Stimulated activated naive CD8-positive, alpha-beta T cell treated with anti-CD3 and anti-CD28 coated beads, Interleukin-15, Interleukin-2, amounts not matched to agents 100 U/mL and 50 U/mL, for 24 hours (primary cell): ENCODE measurements around the gene RAD51B.

ENCODE experiments used
- ATAC-seq: fragments of 150-1000 bp; cut with Tn5 transposase; one replicate; pipeline ENCODE4 v1.10.0; 2021
- DNase-seq: peaks from one replicate; pipeline ENCODE4 v3.0.0; 2021

Gene RAD51B

DNA sequence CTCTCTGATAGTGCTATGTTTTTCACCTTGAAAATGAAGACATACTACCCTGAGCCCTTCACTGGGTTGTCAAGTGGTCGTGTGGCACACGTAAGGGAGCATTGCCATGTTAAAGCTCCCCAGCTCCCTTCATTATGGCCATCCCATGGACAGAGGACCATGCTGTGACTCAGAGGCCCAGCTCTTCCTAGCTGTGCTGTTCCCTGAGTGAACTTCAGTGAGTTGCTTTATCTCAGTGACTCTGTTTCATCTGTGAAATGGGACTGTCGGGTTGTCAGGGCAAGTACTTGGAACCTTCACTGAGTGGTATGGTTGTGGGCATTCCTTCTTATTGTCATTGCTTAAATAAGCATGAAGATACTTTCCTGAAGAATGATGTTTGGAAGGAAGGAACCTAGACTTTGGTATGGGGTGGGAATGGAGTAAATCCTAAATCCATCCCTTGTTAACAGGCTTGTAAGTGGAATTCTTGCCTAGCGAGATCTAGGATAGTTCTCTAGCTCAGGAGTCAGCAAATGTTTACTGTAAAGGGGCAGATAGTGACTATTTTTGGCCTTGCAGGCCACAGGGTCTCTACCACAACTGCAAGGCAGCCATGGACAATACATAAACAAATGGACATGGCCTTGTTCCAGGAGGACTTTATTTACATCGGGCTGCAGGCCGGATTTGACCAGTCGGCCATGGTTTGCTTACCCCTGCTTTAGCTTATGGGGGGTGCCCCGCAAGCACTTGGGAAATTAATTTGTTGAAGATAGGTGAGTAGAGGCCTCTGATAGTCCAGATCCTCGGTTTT, 689.8 kb downstream of the RAD51B start:
- DNase-seq: no peak
- no peak for ATAC-seq

DNA sequence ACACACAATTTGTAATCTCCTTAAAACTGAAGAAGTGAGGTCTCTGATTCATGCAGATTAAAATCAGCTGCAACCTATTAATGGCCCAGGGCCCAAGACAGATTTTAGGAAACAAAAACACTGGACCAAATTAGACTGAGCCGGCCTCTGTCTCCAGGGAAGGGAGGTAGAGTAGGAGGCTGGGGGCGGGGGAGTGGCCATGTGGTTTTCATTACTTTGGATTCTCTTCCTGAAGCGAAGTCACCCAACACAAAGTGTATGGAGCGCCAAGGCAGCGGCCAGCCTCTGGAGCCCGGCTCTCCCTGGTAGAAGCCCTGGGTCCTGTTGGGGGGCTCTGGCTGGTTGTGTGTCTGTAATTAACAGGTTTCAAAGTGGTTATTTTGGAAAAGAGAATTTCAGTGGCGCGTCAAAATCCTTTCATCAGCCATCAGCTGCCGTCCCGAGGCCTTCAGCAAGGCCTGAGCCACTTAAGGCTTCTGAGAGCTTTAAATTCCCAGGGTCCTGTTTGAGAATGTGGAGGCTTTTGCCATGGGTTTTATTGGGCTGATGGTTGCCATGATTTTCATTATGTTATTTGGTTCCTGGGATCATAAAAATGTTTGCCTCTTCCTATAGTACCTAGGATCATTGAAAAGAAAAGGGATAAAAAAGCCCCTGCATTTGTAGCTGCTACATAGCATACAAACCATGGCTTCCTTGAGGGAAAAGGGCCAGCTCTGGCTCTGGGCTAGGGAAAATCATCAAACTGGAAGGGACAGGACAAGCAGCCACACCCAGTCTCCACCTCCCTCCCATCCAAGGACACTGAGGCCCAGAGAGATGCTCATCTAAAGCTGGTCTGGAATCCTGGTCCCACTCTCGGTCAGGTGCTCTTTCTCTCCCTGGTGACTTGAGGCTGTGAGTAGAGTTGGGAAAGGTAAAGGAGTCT, 690.9 kb downstream of the RAD51B start:
- DNase-seq: no peak
- no peak for ATAC-seq

DNA sequence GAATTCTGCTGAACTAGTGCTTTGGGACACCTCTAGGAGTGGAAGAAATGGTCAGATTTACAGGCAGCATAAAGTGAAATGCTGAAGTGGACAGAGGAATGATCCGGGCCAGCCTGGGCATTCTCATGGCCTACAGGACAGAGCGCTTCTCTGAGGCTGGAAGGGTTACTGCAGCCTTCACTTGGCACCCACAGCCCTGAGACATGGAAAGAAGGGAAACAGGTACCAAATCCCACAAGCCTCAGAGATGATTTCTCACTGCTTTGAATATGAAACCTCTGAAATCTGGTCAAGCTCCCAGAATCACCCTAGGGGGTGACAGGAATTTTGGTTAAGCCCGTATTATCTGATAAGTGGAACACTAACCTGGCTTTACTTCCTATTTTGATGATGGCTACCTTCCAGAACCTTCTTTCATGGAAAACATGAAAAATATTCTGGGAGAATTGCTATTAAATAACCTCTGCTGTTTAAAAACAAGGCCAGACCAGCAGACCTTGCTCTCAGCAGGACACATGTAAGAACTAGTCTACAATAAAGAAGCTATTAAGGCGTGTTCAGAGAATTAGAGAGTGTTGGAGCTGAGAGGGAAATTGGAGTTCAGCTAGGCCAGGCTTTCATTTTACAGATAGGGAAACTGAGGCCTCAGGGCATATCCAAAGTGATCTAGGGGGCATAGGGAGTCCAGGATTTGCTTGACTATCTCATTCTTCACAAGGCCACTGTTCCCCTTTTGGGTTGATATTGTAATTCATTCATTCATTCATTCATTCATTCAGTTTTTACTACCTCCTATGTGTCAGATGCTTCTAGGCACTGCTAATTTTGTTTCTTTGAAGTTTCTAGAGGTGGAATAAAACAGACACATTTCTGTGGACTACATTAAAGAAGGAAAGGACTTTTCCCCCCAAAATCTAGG, 691.8 kb downstream of the RAD51B start:
- DNase-seq (no peak), ATAC-seq (no peak)

- ATAC-seq (no peak), DNase-seq (no peak)
These were observed 692.5 kb downstream of the RAD51B start for GRCh38 chr14:68512088-68512487.

- DNase-seq (no peak), ATAC-seq (peak; percentile 47)
These were observed 693.6 kb downstream of the RAD51B start for GRCh38 chr14:68513137-68513536.

DNA sequence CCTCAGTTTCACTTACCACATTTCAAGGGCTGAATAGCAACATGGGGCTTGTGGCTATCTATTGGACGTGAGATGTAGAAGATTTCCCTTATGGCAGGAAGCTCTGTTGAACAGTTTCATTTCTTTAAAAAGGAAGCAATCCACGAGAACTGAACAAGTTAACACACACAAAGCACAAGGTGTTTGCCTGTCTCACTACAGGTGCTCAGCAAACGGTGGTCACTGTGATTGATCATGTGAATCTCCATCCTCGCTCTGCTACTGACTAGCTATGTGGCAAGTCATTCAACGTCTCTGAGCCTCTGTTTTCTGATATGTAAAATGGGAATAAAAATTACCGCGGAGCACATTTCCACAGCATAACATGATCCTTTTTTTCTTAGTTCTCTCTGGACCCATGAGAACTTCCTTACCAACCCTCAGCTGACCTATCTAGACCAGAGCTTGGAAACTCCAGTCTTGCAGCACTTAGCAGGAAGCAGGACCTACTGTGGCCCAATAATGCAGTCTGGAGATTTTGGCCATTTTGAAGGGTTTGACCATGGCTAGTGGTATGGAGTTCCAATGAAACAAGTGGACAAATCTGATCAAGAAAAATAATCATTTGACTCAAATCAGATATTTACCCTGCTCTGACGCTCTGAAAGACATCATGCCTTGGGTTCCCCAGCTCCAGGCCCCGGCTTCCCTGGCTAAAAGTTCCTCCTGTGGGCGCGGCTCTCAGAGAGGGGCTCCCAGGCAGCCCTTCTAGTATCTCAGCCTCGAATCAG, 694.4 kb downstream of the RAD51B start:
- no peak for ATAC-seq
- DNase-seq: no peak

DNA sequence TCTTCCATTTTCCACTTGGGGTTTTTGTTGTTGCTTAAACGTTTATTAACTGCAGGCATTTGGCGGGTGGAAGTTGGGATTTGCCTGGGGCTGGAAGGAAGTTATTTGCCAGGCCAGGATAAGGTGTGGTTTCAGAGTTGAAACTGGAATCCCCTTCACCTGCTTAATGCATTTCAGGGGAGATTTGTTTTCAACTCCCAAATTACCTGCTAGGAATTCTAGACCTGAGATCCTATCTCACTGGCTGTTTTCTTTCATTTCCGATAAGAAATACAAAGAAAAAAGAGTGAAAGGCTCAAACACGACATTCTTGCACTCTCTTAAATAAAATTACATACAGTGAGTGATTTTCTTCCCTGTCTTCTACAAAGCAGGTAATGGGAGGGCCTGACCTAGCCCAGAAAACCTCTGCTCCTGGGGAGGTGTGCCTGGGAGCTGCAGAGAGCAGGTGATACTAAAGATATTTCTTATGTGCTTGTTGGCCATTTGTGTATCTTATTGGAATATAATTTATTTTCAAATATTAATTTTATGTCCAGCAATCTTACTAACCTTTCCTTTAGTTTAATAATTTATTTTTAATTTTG, 695.1 kb downstream of the RAD51B start:
- ATAC-seq: no peak

DNA sequence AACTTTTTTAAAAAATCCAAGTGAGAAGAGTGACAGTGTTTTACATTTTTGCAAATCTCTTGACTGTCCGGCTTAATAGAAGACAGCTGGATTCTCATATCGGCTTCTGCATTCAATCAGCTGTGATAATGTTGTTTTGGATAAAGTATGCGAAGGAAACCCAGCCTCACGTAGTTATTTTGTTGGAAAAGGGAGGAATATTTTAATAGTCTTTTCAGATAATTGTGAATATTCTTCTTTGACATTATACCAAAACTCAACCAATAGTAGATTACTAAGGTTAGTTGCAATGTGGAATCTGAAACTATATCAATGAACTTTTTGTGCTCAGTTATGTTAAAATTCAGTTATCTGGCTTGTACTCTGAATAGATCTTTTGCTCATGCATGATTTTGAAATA, 696.8 kb downstream of the RAD51B start:
- no peak for DNase-seq
- no peak for ATAC-seq

More for the DNA sequence above, 695.1 kb downstream of the RAD51B start:
- DNase-seq: no peak

GRCh38 chr14:68518166-68518565, 698.6 kb downstream of the RAD51B start:
- ATAC-seq: no peak
- DNase-seq: no peak

DNA sequence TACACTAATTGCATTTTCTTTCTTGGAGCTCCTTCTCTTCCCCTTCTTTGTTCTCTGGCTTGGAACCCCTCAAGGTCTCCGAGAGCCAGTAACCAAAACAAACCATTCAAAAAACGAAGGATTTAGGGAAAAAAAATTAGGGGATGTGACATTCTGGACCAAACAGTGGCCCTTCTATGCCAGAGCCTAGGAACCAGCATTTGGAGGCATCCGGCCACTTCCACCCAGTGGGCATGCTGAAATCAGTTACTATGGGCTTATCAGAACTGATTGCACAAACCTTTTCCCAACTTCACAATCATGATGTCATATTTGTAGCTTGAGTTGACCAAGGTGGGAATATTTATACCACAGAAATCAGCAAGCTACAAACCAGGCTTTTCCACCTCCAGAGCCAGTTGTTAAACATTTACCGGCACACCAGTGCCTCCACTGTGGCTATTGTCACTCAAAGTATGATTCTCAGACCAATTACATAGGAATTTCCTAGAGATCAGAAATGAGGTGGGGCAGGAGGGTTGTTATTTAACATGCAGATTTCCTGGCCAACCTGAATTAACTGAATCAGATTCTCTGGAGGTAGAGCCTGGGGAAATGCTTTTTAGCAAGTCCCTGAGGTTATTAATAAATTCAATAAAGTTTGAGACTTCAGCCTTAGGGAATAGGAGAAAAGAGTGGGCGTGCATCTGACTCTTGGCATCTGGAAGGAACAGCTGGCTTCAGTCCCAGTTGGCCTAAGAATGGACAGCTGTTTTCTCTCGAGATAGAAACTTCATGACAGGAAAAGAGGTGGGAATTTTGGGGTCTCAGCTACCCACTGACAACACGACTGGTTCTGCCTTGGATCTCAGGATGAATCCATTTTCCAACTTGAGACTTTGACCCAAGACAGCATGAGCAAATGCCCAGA, 699.4 kb downstream of the RAD51B start:
- DNase-seq: no peak
- no peak for ATAC-seq

- DNase-seq: no peak
- ATAC-seq: no peak
These were observed 700.1 kb downstream of the RAD51B start for GRCh38 chr14:68519671-68520187.

DNA sequence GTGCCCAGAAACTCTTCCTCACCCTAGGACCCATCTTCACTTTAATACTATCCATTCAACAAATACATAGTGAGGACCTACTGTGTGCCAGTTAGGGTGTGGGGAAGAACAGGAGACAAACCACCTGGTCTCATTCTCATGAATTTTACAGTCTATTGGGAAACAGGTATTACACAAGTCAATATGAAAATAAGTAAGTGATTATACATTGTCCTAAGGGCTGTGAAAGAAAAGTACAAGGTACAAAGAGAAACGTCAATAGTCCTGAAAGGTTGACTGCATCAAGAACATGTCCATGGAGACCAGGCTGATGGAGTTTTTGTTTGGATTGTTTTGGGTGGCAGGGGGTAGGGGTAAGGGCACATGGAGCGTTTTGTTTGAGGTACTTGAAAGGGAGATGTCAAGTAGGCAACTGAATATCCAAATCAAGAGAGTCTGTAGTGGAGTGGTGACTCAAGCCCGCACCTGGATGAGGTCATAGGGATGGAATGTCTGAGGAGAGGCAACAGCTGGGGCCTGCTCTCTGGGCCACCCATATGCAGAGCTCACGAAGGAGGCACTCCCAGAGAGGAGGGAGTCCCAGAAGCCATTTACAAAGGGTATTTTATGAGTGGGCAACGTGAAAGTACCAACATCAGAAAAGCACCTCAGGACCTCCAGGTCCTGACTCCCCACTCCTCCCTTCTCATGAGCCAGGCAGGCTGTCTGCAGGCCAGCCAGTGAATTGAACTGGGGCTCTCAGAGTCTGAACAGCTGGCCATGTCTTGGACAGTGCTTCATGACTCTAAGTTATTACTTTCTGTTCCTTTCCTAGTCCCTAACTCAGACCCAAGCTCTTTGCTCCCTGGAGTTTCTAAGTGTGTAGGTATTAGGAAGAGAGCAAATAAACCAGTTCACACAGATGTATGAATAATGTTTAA, 701.3 kb downstream of the RAD51B start:
- ATAC-seq: no peak
- no peak for DNase-seq

GRCh38 chr14:68521557-68521901, 702.0 kb downstream of the RAD51B start:
- no peak for ATAC-seq
- DNase-seq: no peak

DNA sequence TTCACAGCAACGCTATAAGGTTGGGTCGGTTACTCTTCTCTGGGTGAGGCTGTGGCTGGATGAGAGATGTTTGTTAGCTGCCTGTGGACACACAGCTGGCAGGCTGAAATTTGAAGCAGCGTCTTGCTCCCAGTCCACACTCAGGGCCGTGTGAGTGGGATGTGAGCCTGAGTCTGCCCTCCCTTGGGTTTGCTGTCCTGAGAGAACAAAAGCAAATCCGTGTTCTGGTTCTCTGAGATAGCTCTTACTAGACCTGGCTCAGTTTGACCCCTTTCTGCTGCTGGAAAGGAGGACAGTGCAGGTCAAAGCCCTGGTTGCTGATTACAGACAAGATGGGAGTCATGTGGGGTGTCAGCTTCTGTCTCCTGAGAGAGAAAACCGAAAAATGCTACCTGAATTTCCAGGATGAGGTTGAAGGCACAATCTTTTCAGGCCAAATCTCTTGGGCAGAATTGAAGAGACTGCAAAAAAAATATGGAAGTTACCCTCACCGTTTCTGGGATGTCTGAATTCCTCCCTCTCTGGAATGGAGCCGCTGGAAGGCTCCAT, 702.5 kb downstream of the RAD51B start:
- no peak for ATAC-seq

DNA sequence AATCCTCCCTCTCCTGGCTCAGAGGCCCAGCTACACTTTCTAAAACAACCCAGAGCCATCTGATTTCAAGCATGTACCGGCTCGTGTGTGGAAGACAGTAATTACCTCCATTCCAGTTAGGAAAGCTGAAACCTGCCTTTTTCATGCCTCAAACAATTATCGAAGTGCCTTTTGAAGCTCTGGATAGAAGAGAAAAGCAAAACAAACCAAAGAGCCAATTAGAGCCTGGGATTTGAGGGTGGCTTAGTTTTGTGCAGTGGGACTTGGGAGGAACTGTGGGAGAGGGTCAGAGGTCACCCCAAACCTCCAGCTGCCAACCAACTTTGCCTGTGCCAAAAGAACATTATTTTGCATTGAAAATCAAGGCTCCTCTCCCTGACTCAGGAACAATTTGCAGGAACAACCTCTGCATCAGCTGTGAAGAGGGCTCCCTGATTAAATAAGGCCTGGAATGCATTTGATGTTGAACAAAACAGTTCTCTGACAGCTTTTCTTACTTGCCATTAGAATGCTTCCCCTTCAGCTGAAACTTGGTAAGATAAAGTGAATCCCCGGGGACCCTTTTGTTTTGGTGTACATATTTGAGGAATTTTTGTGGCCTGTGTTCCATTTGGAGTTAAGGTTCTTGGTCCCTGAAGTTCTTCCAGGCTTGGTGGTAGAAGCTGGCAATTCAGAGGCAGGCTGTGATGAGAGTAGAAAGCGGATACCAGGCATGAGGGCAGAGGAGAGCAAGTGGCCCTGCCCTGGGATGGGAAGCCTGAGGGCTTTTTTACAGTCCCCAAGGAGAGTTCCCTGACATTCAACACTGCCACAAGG, 703.1 kb downstream of the RAD51B start:
- no peak for ATAC-seq
- no peak for DNase-seq

More for the DNA sequence above, 702.5 kb downstream of the RAD51B start:
- DNase-seq: no peak

DNA sequence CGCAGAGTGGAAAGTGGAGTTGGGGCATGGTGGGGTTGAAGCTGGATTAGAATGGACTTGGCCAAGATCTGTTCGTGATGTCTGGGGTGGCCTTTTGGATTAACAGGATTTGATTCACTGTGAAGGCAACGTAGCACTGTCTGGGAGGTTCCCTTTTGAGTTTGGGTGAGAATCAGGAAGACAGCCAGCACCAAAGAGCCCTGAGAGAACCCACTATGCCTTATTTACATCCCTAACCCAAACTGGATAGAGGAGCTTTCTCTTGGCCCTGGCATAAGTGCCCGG, 703.7 kb downstream of the RAD51B start:
- DNase-seq: no peak

GRCh38 chr14:68523989-68524725, 704.6 kb downstream of the RAD51B start:
- ATAC-seq: no peak
- no peak for DNase-seq

More for the DNA sequence above, 703.7 kb downstream of the RAD51B start:
- ATAC-seq: no peak
